ENCODE data around the gene KRT12.

Gene KRT12

DNA sequence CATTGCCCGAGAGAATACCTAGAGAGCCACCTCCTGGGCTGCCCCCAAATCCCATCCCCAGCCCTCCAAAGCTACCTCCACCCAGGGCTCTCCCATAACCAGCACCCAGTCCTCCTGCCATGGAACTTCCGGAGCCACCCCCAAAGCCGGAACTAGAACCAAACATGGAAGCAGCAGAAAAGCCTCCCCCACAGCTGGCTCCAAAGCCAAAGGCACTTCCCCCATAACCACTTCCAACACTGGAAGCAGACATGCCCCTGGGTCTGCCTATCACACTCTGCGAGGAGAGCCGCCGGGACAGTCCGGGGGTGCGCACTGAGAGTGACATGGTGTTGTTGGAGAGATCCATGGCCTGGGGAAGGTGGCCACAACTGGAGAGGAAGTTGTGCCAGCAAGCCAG, at the start of gene KRT12:
TSS of gene KRT12 (minus strand) at position 386 of the 400 bp plus-strand sequence. CDS start at position 349, 37 bp downstream.
- no peaks in the 10 kb centered on the region for H3K9me3 ChIP-seq (ENCODE audit: control insufficient read depth, low read length)
- DNase-seq (ENCODE audit: low read depth): no peak
- H3K4me1 ChIP-seq (ENCODE audit: control insufficient read depth, insufficient read depth, low read length): peaks cover 15% of the 10 kb centered on the region
- H3K4me3 ChIP-seq (ENCODE audit: low read length): no peak within 1 kb of the TSS
- no peaks in the 10 kb centered on the region for H3K27me3 ChIP-seq (replicated peaks; ENCODE audit: control insufficient read depth, insufficient read depth, low read length)
- H3K9ac ChIP-seq (ENCODE audit: low read length): no peak within 1 kb of the TSS
- no peaks in the 10 kb centered on the region for H3K36me3 ChIP-seq (ENCODE audit: control insufficient read depth, insufficient read depth, low read length, severe bottlenecking)

DNA sequence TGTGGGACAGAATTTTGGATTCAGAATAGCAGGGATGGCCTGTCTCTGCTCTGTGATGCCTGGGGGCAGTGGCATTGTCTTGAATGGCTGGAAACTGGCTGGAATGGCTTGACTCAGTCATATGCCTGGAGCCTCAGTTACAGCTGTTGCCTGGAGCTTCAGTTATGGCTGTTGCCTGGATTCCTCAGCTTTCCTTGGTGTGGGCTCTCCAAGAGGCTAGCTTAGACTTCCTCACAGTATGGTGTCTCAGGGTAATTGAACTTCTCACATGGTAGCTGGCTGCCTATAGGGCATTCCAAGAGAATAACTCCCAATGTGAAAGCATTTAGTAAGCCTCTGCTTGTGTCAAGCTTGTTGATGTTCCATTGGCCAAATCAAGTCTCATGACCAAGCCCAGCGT, 49.3 kb upstream of the KRT12 start:
- H3K36me3 ChIP-seq (ENCODE audit: control insufficient read depth, insufficient read depth, low read length, severe bottlenecking): no peaks in the 10 kb centered on the region
- H3K4me1 ChIP-seq (ENCODE audit: control insufficient read depth, insufficient read depth, low read length): peaks cover 23% of the 10 kb centered on the region
- no peaks in the 10 kb centered on the region for H3K9me3 ChIP-seq (ENCODE audit: control insufficient read depth, low read length)
- no peak overlapping the region for H3K9ac ChIP-seq (ENCODE audit: low read length)
- no peaks in the 10 kb centered on the region for H3K27me3 ChIP-seq (replicated peaks; ENCODE audit: control insufficient read depth, insufficient read depth, low read length)
- no peak overlapping the region for H3K4me3 ChIP-seq (ENCODE audit: low read length)
- no peak for DNase-seq (ENCODE audit: low read depth)

DNA sequence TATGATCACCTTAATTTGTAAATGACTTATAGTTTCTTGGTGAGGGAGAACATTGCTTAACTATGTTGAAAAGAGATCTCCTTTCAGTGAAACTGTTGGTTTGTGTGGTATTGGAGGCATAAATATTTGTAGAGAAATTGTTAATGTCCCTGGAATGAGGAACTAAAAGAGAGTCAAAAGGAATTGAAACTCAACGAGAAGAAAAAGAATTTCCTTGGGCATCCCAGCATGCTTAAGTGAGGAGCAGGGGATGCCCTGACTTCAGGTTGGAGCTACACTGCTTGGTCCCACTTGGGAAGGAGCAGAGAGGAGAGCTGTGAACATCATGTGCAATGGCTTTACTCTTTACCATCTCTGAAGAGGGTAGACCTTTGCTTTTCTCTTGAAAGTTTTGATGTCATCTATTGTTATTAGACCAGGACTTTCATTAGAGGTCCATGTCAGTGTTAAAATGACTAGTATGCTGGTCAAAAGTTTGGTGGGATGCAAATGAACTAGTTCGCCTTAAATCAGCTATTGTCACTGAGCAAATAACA, 48.8 kb upstream of the KRT12 start:
- no peak overlapping the region for H3K9ac ChIP-seq (ENCODE audit: low read length)
- no peaks in the 10 kb centered on the region for H3K9me3 ChIP-seq (ENCODE audit: control insufficient read depth, low read length)
- H3K36me3 ChIP-seq (ENCODE audit: control insufficient read depth, insufficient read depth, low read length, severe bottlenecking): no peaks in the 10 kb centered on the region
- peak; percentile 72 for DNase-seq (ENCODE audit: low read depth)
- no peak overlapping the region for H3K4me3 ChIP-seq (ENCODE audit: low read length)
- H3K4me1 ChIP-seq (ENCODE audit: control insufficient read depth, insufficient read depth, low read length): peaks cover 27% of the 10 kb centered on the region
- H3K27me3 ChIP-seq (replicated peaks; ENCODE audit: control insufficient read depth, insufficient read depth, low read length): no peaks in the 10 kb centered on the region

DNA sequence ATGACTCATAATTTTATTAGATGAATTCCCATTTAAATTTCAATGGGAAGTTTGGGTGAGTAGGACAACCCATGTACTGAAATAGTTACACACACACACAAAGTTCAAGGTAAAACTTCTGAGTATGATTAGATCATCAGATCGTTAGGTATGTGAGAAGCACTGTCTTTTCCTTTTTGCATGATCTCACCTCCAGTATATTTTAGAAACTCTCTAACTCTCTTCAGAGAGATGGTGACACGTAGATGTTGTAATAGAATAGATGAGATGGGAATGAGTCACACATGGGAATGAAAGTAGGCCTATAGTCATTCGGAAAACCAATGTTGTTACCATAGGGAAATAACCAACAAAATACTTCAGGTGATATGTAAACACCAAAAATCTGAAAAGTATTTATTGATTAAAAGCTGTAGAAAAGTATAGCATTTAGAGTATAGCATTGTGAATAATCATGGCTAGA, 48.2 kb upstream of the KRT12 start:
- DNase-seq (ENCODE audit: low read depth): peak; percentile 86
- no peaks in the 10 kb centered on the region for H3K27me3 ChIP-seq (replicated peaks; ENCODE audit: control insufficient read depth, insufficient read depth, low read length)
- no peaks in the 10 kb centered on the region for H3K36me3 ChIP-seq (ENCODE audit: control insufficient read depth, insufficient read depth, low read length, severe bottlenecking)
- H3K4me3 ChIP-seq (ENCODE audit: low read length): no peak overlapping the region
- H3K9me3 ChIP-seq (ENCODE audit: control insufficient read depth, low read length): no peaks in the 10 kb centered on the region
- peaks cover 32% of the 10 kb centered on the region for H3K4me1 ChIP-seq (ENCODE audit: control insufficient read depth, insufficient read depth, low read length)
- H3K9ac ChIP-seq (ENCODE audit: low read length): no peak overlapping the region

DNA sequence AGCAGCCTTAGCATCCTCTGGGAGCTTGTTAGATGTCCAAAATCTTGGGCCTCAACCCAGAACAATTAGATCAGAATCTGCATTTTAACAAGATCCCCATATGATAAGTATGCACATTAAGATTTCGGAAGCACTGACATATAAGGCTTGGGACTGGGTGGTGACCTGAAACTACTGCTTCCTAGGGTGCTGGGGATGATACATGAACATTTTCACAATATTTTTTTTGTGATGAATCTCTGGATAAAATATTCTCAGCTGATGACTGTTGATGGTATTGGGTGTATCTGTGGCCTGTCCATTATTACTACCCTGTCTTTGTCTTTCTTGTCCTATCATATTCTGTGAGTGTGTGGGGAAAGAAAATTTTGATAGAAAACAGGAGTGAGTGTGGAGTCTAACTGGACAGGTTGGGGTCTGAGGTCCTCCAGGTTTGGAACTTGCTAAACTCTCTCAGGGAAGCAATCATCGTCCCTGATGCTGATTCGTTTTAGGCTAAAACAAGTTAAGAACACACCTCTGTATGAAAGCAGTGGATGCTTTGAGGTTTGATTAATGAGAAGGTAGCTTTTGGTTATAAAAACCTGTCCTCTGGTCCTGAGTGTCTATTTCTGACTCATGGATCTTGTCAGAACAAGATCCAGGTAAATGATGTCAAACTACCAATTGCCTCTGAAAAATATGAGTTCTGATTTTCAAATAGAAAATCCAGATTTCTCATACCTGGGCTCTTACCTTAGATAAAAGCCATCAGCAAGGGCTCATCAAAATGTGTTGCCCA, 47.2 kb upstream of the KRT12 start:
- Histone ChIP-seq H3K36me3 (ENCODE audit: control insufficient read depth, insufficient read depth, low read length, severe bottlenecking) (no peaks in the 10 kb centered on the region), H3K9me3 (ENCODE audit: control insufficient read depth, low read length) (no peaks in the 10 kb centered on the region), H3K27me3 (replicated peaks; ENCODE audit: control insufficient read depth, insufficient read depth, low read length) (no peaks in the 10 kb centered on the region), H3K4me3 (ENCODE audit: low read length) (no peak overlapping the region), H3K4me1 (ENCODE audit: control insufficient read depth, insufficient read depth, low read length) (peaks cover 40% of the 10 kb centered on the region), H3K9ac (ENCODE audit: low read length) (no peak overlapping the region)
- DNase-seq (ENCODE audit: low read depth): no peak

DNA sequence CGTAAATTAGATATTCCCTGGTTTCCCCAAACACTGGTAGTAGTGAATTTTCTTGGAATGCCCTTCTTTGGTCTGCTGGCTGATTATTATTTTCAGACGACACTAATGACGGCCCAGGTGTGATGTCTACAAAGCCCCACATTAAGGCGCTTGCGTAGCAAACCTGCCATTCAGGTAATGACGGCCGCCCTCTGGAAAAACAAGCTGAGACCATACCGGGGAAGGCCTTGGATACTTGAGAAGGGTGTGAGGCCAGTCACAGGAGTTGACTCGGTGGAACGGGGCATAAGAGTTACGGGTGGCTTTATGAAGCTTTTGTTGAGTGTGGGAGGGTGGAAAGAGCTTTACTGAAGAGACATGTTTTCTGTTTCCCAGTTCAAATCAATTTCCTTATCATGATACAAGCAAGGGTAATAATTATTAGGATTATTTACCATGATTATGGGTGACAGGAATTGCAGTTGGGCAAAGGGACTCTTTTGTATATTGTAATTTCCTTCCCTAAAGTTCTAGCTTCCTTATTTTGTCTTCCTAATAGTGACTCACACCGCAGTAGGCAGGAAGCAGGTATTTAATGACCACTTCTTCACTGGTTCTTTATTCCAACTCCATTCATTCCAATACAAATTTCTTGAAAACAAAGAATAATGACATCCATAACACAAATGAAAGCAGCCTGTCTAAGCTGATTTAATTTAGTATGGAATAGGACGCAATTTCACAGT, 45.6 kb upstream of the KRT12 start:
- Histone ChIP-seq H3K36me3 (ENCODE audit: control insufficient read depth, insufficient read depth, low read length, severe bottlenecking) (no peaks in the 10 kb centered on the region), H3K27me3 (replicated peaks; ENCODE audit: control insufficient read depth, insufficient read depth, low read length) (no peaks in the 10 kb centered on the region), H3K9ac (ENCODE audit: low read length) (no peak overlapping the region), H3K9me3 (ENCODE audit: control insufficient read depth, low read length) (no peaks in the 10 kb centered on the region), H3K4me1 (ENCODE audit: control insufficient read depth, insufficient read depth, low read length) (peaks cover 51% of the 10 kb centered on the region), H3K4me3 (ENCODE audit: low read length) (no peak overlapping the region)
- no peak for DNase-seq (ENCODE audit: low read depth)

DNA sequence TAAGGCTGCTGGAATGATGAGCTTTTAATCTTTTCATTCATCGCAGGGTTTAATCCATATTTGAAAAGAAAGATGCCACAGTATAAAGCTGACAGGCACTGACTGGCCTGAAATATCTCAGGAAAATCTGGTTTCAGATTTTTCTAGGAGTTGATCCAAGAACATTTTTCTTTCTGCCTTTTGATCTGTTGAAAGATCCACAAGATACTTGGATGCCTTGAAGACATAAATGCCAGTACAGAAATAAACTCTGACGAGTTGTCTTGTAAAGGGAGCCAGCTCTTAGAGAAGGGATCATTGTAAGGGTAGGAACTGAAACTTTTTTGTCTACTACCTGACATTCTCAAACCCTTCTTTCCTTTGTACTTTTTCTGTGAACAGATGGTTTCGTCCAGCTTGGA, 43.4 kb upstream of the KRT12 start:
- no peaks in the 10 kb centered on the region for H3K9me3 ChIP-seq (ENCODE audit: control insufficient read depth, low read length)
- peak overlapping the region; percentile 64 for H3K4me3 ChIP-seq (ENCODE audit: low read length)
- peak; percentile 84 for DNase-seq (ENCODE audit: low read depth)
- no peaks in the 10 kb centered on the region for H3K36me3 ChIP-seq (ENCODE audit: control insufficient read depth, insufficient read depth, low read length, severe bottlenecking)
- peak overlapping the region; percentile 86 for H3K9ac ChIP-seq (ENCODE audit: low read length)
- peaks cover 43% of the 10 kb centered on the region for H3K4me1 ChIP-seq (ENCODE audit: control insufficient read depth, insufficient read depth, low read length)
- H3K27me3 ChIP-seq (replicated peaks; ENCODE audit: control insufficient read depth, insufficient read depth, low read length): no peaks in the 10 kb centered on the region

DNA sequence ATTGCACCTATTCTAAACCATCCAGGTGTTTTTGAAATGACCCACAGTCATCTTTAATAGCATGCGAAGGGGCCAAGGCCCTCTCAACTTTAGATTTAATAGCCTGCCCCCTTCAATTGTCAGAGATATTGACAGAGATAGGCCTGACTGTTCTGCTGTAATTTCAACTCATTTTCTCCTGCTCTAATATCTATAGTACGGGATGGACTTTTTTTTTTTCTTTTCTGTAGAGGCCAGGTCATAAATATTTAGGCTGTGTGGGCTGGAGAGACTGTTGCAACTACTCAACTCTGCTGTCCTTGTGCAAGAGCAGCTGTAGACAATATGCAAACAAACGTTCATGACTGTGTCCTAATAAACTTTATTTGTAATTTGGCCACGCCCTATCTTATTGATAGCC, 42.7 kb upstream of the KRT12 start:
- peaks cover 37% of the 10 kb centered on the region for H3K4me1 ChIP-seq (ENCODE audit: control insufficient read depth, insufficient read depth, low read length)
- H3K9me3 ChIP-seq (ENCODE audit: control insufficient read depth, low read length): no peaks in the 10 kb centered on the region
- DNase-seq (ENCODE audit: low read depth): peak; percentile 84
- H3K9ac ChIP-seq (ENCODE audit: low read length): peak overlapping the region; percentile 86
- H3K36me3 ChIP-seq (ENCODE audit: control insufficient read depth, insufficient read depth, low read length, severe bottlenecking): no peaks in the 10 kb centered on the region
- H3K4me3 ChIP-seq (ENCODE audit: low read length): peak overlapping the region; percentile 64
- H3K27me3 ChIP-seq (replicated peaks; ENCODE audit: control insufficient read depth, insufficient read depth, low read length): no peaks in the 10 kb centered on the region

DNA sequence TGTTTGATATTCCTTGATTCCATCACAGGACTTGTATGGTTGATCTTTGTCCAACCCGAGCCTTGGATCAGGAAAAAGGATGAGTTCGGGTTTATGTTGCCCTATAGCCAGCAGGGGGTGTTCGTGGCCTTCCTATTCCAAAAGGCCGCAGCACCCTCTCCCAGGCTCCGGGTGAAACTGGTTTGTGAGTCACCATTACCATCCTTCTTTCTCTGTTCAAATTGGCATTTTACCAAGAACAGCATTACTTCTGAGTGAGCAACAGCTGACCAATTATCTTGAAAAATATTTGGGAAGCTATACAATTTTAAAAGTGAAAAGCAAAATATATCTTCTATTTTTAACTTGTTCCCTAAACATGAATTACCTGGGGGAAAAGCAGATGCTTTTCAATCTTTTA, 42.3 kb upstream of the KRT12 start:
- peak; percentile 99 for DNase-seq (ENCODE audit: low read depth)
- peak overlapping the region; percentile 86 for H3K9ac ChIP-seq (ENCODE audit: low read length)
- H3K9me3 ChIP-seq (ENCODE audit: control insufficient read depth, low read length): no peaks in the 10 kb centered on the region
- H3K4me3 ChIP-seq (ENCODE audit: low read length): peak overlapping the region; percentile 64
- H3K27me3 ChIP-seq (replicated peaks; ENCODE audit: control insufficient read depth, insufficient read depth, low read length): no peaks in the 10 kb centered on the region
- H3K36me3 ChIP-seq (ENCODE audit: control insufficient read depth, insufficient read depth, low read length, severe bottlenecking): no peaks in the 10 kb centered on the region
- peaks cover 35% of the 10 kb centered on the region for H3K4me1 ChIP-seq (ENCODE audit: control insufficient read depth, insufficient read depth, low read length)

DNA sequence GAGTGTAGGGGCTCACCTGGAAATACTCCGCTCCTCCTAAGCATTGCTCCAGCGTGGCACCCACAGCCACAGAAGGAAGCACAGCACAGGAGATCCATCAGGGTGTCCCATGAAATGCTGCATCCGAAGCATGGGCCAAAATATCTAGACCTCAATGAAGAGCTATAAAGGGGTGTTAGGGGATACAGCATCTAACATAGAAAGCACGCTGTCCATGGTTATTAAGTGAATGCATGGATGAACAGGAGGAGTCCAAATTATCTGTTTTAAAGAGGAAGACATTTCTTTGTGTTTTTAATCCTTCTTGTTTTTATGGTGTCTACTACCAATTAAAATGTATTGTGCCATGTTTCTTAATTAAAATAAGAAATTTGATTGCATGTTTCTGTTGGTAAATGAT, 39.6 kb upstream of the KRT12 start:
- Histone ChIP-seq H3K27me3 (replicated peaks; ENCODE audit: control insufficient read depth, insufficient read depth, low read length) (no peaks in the 10 kb centered on the region), H3K36me3 (ENCODE audit: control insufficient read depth, insufficient read depth, low read length, severe bottlenecking) (no peaks in the 10 kb centered on the region), H3K9ac (ENCODE audit: low read length) (no peak overlapping the region), H3K9me3 (ENCODE audit: control insufficient read depth, low read length) (no peaks in the 10 kb centered on the region), H3K4me1 (ENCODE audit: control insufficient read depth, insufficient read depth, low read length) (peaks cover 49% of the 10 kb centered on the region), H3K4me3 (ENCODE audit: low read length) (no peak overlapping the region)
- DNase-seq (ENCODE audit: low read depth): no peak

DNA sequence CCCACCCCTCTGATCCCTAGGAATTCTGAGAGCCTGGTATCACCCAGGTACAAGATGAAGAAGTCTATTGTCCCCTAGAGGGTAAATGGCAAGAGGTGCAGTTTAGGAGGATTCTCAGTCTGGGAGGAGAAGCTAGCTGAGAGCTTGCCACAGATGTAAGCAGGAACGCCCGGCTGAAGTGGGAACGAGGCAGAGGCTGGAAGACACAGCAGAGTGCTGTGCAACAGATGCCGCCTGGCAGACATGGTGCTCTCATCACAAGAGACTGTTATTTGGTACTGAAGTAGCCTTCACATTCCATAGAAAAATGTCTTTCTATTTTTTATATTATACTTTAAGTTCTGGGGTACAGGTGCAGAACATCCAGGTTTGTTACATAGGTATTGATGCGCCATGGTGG, 38.3 kb upstream of the KRT12 start:
- H3K9ac ChIP-seq (ENCODE audit: low read length): no peak overlapping the region
- no peaks in the 10 kb centered on the region for H3K36me3 ChIP-seq (ENCODE audit: control insufficient read depth, insufficient read depth, low read length, severe bottlenecking)
- H3K4me3 ChIP-seq (ENCODE audit: low read length): no peak overlapping the region
- no peak for DNase-seq (ENCODE audit: low read depth)
- no peaks in the 10 kb centered on the region for H3K27me3 ChIP-seq (replicated peaks; ENCODE audit: control insufficient read depth, insufficient read depth, low read length)
- peaks cover 41% of the 10 kb centered on the region for H3K4me1 ChIP-seq (ENCODE audit: control insufficient read depth, insufficient read depth, low read length)
- H3K9me3 ChIP-seq (ENCODE audit: control insufficient read depth, low read length): no peaks in the 10 kb centered on the region
